Measurements from ENCODE around the gene TMEM144. TPM values are rescaled to one million over a fixed set of nuclear protein-coding genes. Genes with fewer than 3 reads are reported as not detected.

TMEM144 gene
- total and polyA plus RNA-seq, 2 donors (not counting 1 experiment from before 2014, with no cell fraction given) = 1.5 to 4.6 TPM

DNA sequence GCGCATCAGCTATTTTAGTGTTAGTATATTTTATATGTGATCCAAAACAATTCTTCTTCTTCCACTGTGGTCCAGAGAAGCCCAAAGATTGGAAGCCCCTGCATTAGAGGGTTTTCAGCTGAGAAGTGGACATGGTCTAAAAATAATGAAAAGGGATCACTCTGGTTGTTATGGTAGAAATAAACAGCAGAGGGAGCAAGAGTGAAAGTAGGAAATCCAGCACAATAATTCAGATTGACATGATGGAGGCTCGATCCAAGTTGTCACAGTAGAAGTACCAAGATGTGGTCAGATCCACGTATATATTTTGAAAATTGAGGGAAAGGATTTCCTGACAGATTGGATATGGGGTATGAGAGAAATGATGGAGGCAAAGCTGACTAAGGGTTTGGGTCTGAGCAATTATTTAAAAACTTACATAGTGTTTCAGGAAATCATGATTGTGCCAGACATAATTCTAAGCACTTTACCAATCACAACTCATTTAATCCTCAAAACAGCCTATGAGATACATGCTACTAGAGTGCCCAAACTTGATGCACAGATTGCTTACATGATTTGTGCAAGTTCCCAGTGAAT, 17.0 kb upstream of the TMEM144 start:
- Histone ChIP-seq H2AFZ (ENCODE audit: low read length) (no peak overlapping the region), H3K4me2 (ENCODE audit: extremely low read depth, insufficient read depth, low read length) (no peak overlapping the region)
- DNase-seq (ENCODE audit: low read depth in 2 of 2) = peak; percentile 7 to 45

DNA sequence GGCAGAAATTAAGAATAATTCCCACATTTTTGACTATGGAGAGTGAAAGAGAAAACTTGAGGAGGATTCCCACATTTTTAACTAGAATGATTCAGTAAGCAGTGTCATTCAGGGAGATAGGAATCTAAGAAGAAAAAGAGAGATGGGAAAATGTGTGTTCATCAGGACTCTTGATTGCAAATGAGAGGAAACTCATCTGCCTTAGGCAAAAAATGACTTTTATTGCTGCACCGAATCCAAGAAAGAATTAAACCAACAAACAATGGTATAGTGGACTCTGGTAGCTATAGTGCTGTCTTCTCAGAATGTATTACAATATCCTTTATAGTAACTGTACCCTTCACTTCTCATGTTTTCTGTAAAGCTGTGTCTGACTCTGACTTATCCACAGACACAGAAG, 15.0 kb upstream of the TMEM144 start:
- H3K9me3 ChIP-seq (ENCODE audit: control insufficient read depth, insufficient read depth, low read depth, low read length) = no peaks in the 10 kb centered on the region
- H3K9ac ChIP-seq (ENCODE audit: insufficient read depth, low read length) = no peak overlapping the region
- H4K20me1 ChIP-seq (ENCODE audit: control insufficient read depth, extremely low read depth, insufficient read depth, low read length) = no peaks in the 10 kb centered on the region
- H3K4me2 ChIP-seq (ENCODE audit: extremely low read depth, insufficient read depth, low read length) = no peak overlapping the region
- H3K27ac ChIP-seq (ENCODE audit: insufficient read depth, low read length) = no peak overlapping the region
- no peak for DNase-seq (ENCODE audit: low read depth in 2 of 2)
- no peak overlapping the region for H2AFZ ChIP-seq (ENCODE audit: low read length)
- H3K36me3 ChIP-seq (ENCODE audit: control insufficient read depth, insufficient read depth, low read length) = no peaks in the 10 kb centered on the region
- peaks cover 3% of the 10 kb centered on the region for H3K27me3 ChIP-seq (ENCODE audit: control insufficient read depth, insufficient read depth, low read length)
- no peaks in the 10 kb centered on the region for H3K79me2 ChIP-seq (ENCODE audit: control insufficient read depth, insufficient read depth, low read length)
- no peaks in the 10 kb centered on the region for H3K4me1 ChIP-seq (ENCODE audit: control insufficient read depth, extremely low read depth, insufficient read depth, low read length)
- H3K4me3 ChIP-seq (replicated peaks in 1 of 4; ENCODE audit: control extremely low read depth in 1 of 4, insufficient read depth in 1 of 4, low read depth in 3 of 4, low read length in 4 of 4) = no peak overlapping the region
- TF ChIP-seq, protein P1, sequence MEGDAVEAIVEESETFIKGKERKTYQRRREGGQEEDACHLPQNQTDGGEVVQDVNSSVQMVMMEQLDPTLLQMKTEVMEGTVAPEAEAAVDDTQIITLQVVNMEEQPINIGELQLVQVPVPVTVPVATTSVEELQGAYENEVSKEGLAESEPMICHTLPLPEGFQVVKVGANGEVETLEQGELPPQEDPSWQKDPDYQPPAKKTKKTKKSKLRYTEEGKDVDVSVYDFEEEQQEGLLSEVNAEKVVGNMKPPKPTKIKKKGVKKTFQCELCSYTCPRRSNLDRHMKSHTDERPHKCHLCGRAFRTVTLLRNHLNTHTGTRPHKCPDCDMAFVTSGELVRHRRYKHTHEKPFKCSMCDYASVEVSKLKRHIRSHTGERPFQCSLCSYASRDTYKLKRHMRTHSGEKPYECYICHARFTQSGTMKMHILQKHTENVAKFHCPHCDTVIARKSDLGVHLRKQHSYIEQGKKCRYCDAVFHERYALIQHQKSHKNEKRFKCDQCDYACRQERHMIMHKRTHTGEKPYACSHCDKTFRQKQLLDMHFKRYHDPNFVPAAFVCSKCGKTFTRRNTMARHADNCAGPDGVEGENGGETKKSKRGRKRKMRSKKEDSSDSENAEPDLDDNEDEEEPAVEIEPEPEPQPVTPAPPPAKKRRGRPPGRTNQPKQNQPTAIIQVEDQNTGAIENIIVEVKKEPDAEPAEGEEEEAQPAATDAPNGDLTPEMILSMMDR (conservative IDR thresholded peaks at IDR 0.05 in 1 of 2, IDR thresholded peaks at IDR 0.05 in 1 of 2; ENCODE audit: low read depth in 1 of 2, low read length in 2 of 2) = no peak
- no peak for TF ChIP-seq EZH2 (IDR thresholded peaks at IDR 0.05; ENCODE audit: low read length, missing control alignments)

More for the DNA sequence above, 17.0 kb upstream of the TMEM144 start:
- Histone ChIP-seq H3K4me1 (ENCODE audit: control insufficient read depth, extremely low read depth, insufficient read depth, low read length) (no peaks in the 10 kb centered on the region), H3K27ac (ENCODE audit: insufficient read depth, low read length) (no peak overlapping the region), H3K4me3 (replicated peaks in 1 of 4; ENCODE audit: control extremely low read depth in 1 of 4, insufficient read depth in 1 of 4, low read depth in 3 of 4, low read length in 4 of 4) (no peak overlapping the region), H3K9ac (ENCODE audit: insufficient read depth, low read length) (no peak overlapping the region), H3K36me3 (ENCODE audit: control insufficient read depth, insufficient read depth, low read length) (no peaks in the 10 kb centered on the region), H3K79me2 (ENCODE audit: control insufficient read depth, insufficient read depth, low read length) (no peaks in the 10 kb centered on the region), H4K20me1 (ENCODE audit: control insufficient read depth, extremely low read depth, insufficient read depth, low read length) (no peaks in the 10 kb centered on the region), H3K27me3 (ENCODE audit: control insufficient read depth, insufficient read depth, low read length) (peaks cover 3% of the 10 kb centered on the region), H3K9me3 (ENCODE audit: control insufficient read depth, insufficient read depth, low read depth, low read length) (no peaks in the 10 kb centered on the region)
- TF ChIP-seq EZH2 (IDR thresholded peaks at IDR 0.05; ENCODE audit: low read length, missing control alignments) = no peak
- TF ChIP-seq, protein P1 (conservative IDR thresholded peaks at IDR 0.05 in 1 of 2, IDR thresholded peaks at IDR 0.05 in 1 of 2; ENCODE audit: low read depth in 1 of 2, low read length in 2 of 2) = peak; percentile 45 to 64

DNA sequence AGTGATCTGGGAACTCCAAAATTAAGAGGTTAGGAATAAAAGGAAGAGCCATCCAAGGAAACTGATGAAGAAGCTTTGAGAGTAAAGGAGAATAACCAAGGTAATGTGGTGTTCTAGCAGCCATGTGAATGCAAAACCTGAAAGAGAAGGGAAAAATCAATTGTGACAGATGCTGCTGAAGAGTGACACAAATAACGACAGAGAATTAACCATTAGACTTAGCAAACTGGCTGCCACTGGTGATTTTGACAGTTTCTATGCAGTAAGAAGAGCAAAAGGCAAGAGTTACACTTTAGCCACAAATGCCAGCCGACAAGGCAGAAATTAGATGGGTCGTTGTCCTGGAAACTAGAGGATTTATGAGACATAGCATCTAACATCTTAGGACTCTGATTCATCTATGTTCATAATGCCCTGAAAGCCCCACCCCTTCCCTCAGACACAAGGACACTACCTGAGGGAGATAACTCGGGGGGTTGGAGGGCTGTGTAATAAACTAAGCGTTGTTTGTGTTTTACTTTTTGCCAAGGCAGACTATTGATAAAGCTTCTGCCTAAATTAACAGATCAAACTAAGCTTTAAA, 13.0 kb upstream of the TMEM144 start:
- TF ChIP-seq EZH2 (IDR thresholded peaks at IDR 0.05; ENCODE audit: low read length, missing control alignments) = no peak
- TF ChIP-seq, protein P1 (conservative IDR thresholded peaks at IDR 0.05 in 1 of 2, IDR thresholded peaks at IDR 0.05 in 1 of 2; ENCODE audit: low read depth in 1 of 2, low read length in 2 of 2) = no peak
- Histone ChIP-seq H3K9me3 (ENCODE audit: control insufficient read depth, insufficient read depth, low read depth, low read length) (no peaks in the 10 kb centered on the region), H4K20me1 (ENCODE audit: control insufficient read depth, extremely low read depth, insufficient read depth, low read length) (no peaks in the 10 kb centered on the region), H3K27me3 (ENCODE audit: control insufficient read depth, insufficient read depth, low read length) (peaks cover 3% of the 10 kb centered on the region), H3K36me3 (ENCODE audit: control insufficient read depth, insufficient read depth, low read length) (no peaks in the 10 kb centered on the region), H3K27ac (ENCODE audit: insufficient read depth, low read length) (no peak overlapping the region), H3K4me3 (replicated peaks in 1 of 4; ENCODE audit: control extremely low read depth in 1 of 4, insufficient read depth in 1 of 4, low read depth in 3 of 4, low read length in 4 of 4) (no peak overlapping the region), H3K9ac (ENCODE audit: insufficient read depth, low read length) (no peak overlapping the region), H2AFZ (ENCODE audit: low read length) (no peak overlapping the region), H3K79me2 (ENCODE audit: control insufficient read depth, insufficient read depth, low read length) (no peaks in the 10 kb centered on the region), H3K4me1 (ENCODE audit: control insufficient read depth, extremely low read depth, insufficient read depth, low read length) (no peaks in the 10 kb centered on the region), H3K4me2 (ENCODE audit: extremely low read depth, insufficient read depth, low read length) (no peak overlapping the region)
- no peak for DNase-seq (ENCODE audit: low read depth in 2 of 2)
